K562 (cell line): ENCODE measurements around the gene MRPS24. TPM values are rescaled to one million over a fixed set of nuclear protein-coding genes. Genes with fewer than 3 reads are reported as not detected.
A peak's percentile ranks its signal among the peaks of the same experiment; 100 is the strongest.

Experiments
- CTCF ChIP-seq, 3 experiments: IDR thresholded peaks in 2 of 3; conservative IDR thresholded peaks in 1 of 3; 2 replicates each; pipeline ENCODE4 v1.5.1; 2011 to 2012; ENCODE audit warnings: low read length in 3 of 3, mild to moderate bottlenecking in 3 of 3, control low read depth in 2 of 3, improper control_type of control experiment in 1 of 3, inconsistent platforms in 1 of 3, low read depth in 1 of 3, mixed read lengths in 1 of 3, moderate library complexity in 1 of 3; ENCODE audit not compliant: insufficient read depth in 2 of 3
- HDAC1 ChIP-seq, 2 experiments: fragments of 450-650 bp; IDR thresholded peaks; 2 replicates each; pipeline ENCODE4 v1.6.1; 2016 to 2017; ENCODE audit warnings: inconsistent platforms in 1 of 2, mild to moderate bottlenecking in 1 of 2, moderate library complexity in 1 of 2
- JUN ChIP-seq, 2 experiments: sonication (generic) in 1 of 2; formaldehyde crosslinking in 1 of 2; IDR thresholded peaks; 2 replicates each; pipeline versions ENCODE4 v1.6.1 to v1.8.0; 2012 to 2022; ENCODE audit warnings: borderline replicate concordance in 2 of 2, mild to moderate bottlenecking in 2 of 2, improper control_type of control experiment in 1 of 2, low read depth in 1 of 2, low read length in 1 of 2, missing genetic modification reagents in 1 of 2
- KDM5B ChIP-seq: fragments of 200-600 bp; sonication (generic); IDR thresholded peaks from 2 replicates; pipeline ENCODE4 v1.6.1; 2012; ENCODE audit warnings: low read depth, mild to moderate bottlenecking, moderate library complexity, low read length, control low read depth, inconsistent platforms; ENCODE audit not compliant: insufficient replicate concordance
- KLF13 ChIP-seq: fragments of 450-650 bp; IDR thresholded peaks from 2 replicates; pipeline ENCODE4 v1.6.1; 2016; ENCODE audit warnings: missing genetic modification characterization, low read depth, mild to moderate bottlenecking, missing compliant biosample characterization, moderate library complexity, borderline replicate concordance
- PCBP1 ChIP-seq: fragments of 200-400 bp; formaldehyde crosslinking; IDR thresholded peaks from 2 replicates; pipeline ENCODE4 v1.6.1; 2018; ENCODE audit warnings: mild to moderate bottlenecking, low read depth, low read length; ENCODE audit not compliant: poor library complexity, severe bottlenecking
- PHF20 ChIP-seq: fragments of 450-650 bp; IDR thresholded peaks from 2 replicates; pipeline ENCODE4 v1.6.1; 2018; ENCODE audit not compliant: partially characterized antibody
- PML ChIP-seq: IDR thresholded peaks from 2 replicates; pipeline ENCODE4 v1.6.1; 2012; ENCODE audit warnings: low read length, inconsistent platforms
- SIN3A ChIP-seq, 2 experiments: fragments of 150-350 bp in 1 of 2; IDR thresholded peaks; 2 replicates each; pipeline ENCODE4 v1.6.1; 2011 to 2016; ENCODE audit warnings: borderline replicate concordance in 2 of 2, low read depth in 2 of 2, low read length in 2 of 2, mild to moderate bottlenecking in 2 of 2, moderate library complexity in 2 of 2; ENCODE audit not compliant: control insufficient read depth in 1 of 2
- TGIF2 ChIP-seq: sonication (generic); formaldehyde crosslinking; IDR thresholded peaks from 2 replicates; pipeline ENCODE4 v1.8.1; 2022; ENCODE audit warnings: mild to moderate bottlenecking, missing genetic modification reagents, moderate library complexity
- ZNF212 ChIP-seq: fragments of 450-650 bp; formaldehyde crosslinking; IDR thresholded peaks from 2 replicates; pipeline ENCODE4 v1.4.0; 2020; ENCODE audit warnings: mild to moderate bottlenecking
- polyA plus RNA-seq, 8 experiments: library from polyadenylated mRNA; depleted of rRNA in 4 of 8; stranded (reverse) in 5 of 8; unstranded in 3 of 8; fragments of >200 nt; fragmentation: Nextera tagmentation in 2 of 8; fragmentation: Illumina TruSeq in 1 of 8; extraction: Ambion mirVana in 2 of 8; extraction: Trizol in 1 of 8; gene quantifications; 2 replicates each; pipeline versions ENCODE4 v1.2.1 to v1.2.3, GENCODE V29; 2011 to 2014; ENCODE audit warnings: inconsistent platforms in 1 of 8, missing spikeins in 1 of 8
- total RNA-seq, 7 experiments: library from RNA; depleted of rRNA in 6 of 7; stranded (reverse); fragments of >200 nt in 6 of 7; fragmentation: Illumina TruSeq in 2 of 7; extraction: Trizol in 2 of 7; gene quantifications; 2 replicates each; pipeline versions ENCODE4 v1.2.1 to v1.2.3, GENCODE V29; 2011 to 2021; ENCODE audit warnings: low replicate concordance in 1 of 7
- TF ChIP-seq, protein P1 (sequence below), 2 experiments: fragments of 450-650 bp; IDR thresholded peaks; 2 replicates each; pipeline ENCODE4 v1.6.1; 2016
- TF ChIP-seq, protein P2 (sequence below): sonication (generic); formaldehyde crosslinking; IDR thresholded peaks from 2 replicates; pipeline ENCODE4 v1.9.0; 2022; ENCODE audit warnings: mild to moderate bottlenecking, missing genetic modification reagents
- TF ChIP-seq, protein P3 (sequence below), 2 experiments: fragments of 450-650 bp; conservative IDR thresholded peaks; 2 replicates each; pipeline ENCODE4 v1.6.1; 2017; ENCODE audit warnings: mild to moderate bottlenecking in 2 of 2, moderate library complexity in 2 of 2
- TF ChIP-seq, protein P4 (sequence below), 2 experiments: IDR thresholded peaks; 2 replicates each; pipeline ENCODE4 v1.6.1; 2011; ENCODE audit warnings: borderline replicate concordance in 1 of 2, control low read depth in 1 of 2, low read depth in 1 of 2, low read length in 1 of 2, mild to moderate bottlenecking in 1 of 2, mixed read lengths in 1 of 2, moderate library complexity in 1 of 2; ENCODE audit not compliant: insufficient read depth in 1 of 2, insufficient read length in 1 of 2, poor library complexity in 1 of 2, severe bottlenecking in 1 of 2; ENCODE audit errors: extremely low read depth in 1 of 2

Gene MRPS24
- total and polyA plus RNA-seq, 9 of the 15 experiments (the other 6 are each of a cell fraction or from before 2014, with no cell fraction given) = 51.4 to 214 (median 169) TPM

DNA sequence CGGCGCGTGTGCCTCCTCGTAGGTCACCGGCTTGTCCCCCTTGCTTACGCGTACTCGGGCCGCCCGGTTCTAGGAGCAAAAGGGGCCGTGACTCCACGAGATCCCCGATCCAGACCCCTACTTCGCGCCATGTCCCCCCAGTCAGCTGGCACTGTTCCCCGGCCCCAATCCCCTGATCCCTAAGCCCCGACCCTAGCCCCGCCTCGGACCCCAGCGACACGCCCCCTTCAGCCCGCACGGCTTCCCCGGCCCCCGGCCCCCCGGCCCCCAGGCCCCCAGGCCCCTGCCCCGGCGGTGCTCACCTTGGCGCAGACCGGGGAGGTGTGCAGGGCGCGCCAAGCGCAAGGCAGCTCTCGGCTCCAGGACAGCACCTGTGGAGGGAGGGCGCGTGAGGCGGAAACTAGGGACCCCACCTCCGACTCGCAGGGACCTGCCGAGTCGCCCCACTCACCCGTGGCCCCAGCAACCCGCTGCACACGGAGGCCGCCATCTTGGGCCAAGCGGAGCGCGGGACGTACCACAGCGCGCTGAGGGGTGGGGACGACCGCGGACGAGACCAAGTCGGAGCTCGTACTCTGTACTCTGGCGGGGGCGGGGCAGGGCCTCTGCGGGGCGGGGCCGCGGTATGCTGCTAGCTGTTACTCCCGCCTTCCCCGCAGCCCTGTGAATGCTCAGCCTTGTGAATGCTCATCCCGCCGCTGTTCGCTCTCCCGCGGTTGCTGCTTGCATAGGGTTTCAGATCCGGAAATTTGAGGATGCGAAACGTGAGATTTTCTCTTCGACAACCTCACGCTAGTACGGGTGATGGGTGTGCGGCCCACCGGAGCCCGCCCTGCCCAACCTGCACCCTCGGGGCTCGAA lies at the start of gene MRPS24 (continued):
- TF ChIP-seq, protein P1, sequence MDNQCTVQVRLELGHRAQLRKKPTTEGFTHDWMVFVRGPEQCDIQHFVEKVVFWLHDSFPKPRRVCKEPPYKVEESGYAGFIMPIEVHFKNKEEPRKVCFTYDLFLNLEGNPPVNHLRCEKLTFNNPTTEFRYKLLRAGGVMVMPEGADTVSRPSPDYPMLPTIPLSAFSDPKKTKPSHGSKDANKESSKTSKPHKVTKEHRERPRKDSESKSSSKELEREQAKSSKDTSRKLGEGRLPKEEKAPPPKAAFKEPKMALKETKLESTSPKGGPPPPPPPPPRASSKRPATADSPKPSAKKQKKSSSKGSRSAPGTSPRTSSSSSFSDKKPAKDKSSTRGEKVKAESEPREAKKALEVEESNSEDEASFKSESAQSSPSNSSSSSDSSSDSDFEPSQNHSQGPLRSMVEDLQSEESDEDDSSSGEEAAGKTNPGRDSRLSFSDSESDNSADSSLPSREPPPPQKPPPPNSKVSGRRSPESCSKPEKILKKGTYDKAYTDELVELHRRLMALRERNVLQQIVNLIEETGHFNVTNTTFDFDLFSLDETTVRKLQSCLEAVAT (IDR thresholded peaks at IDR 0.05) = 0 out of 4 replicates have a peak, but pooled peaks of 1 of the 2 experiments have one; percentile 21
- TF ChIP-seq TGIF2 (CRISPR knock-in tag) = no peak
- 0 out of 2 replicates have a peak, but pooled peaks have one; percentile 15 for TF ChIP-seq JUN (IDR thresholded peaks at IDR 0.05; ENCODE audit: borderline replicate concordance, low read depth, low read length)
- TF ChIP-seq JUN (CRISPR knock-in tag; IDR thresholded peaks at IDR 0.05; ENCODE audit: borderline replicate concordance) = no peak
- TF ChIP-seq CTCF (IDR thresholded peaks at IDR 0.05 in 2 of 3, conservative IDR thresholded peaks at IDR 0.05 in 1 of 3; ENCODE audit: insufficient read depth in 2 of 3, low read depth in 1 of 3, low read length in 3 of 3) = 0 out of 6 replicates have a peak, but pooled peaks of 1 of the 3 experiments have one; percentile 9
- TF ChIP-seq PHF20 = peak; percentile 74
- TF ChIP-seq, protein P2, sequence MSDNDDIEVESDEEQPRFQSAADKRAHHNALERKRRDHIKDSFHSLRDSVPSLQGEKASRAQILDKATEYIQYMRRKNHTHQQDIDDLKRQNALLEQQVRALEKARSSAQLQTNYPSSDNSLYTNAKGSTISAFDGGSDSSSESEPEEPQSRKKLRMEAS (CRISPR knock-in tag) = peak; percentile 29
- peak; percentile 93 for TF ChIP-seq KDM5B
- peak; percentile 43 for TF ChIP-seq PCBP1
- TF ChIP-seq, protein P3, sequence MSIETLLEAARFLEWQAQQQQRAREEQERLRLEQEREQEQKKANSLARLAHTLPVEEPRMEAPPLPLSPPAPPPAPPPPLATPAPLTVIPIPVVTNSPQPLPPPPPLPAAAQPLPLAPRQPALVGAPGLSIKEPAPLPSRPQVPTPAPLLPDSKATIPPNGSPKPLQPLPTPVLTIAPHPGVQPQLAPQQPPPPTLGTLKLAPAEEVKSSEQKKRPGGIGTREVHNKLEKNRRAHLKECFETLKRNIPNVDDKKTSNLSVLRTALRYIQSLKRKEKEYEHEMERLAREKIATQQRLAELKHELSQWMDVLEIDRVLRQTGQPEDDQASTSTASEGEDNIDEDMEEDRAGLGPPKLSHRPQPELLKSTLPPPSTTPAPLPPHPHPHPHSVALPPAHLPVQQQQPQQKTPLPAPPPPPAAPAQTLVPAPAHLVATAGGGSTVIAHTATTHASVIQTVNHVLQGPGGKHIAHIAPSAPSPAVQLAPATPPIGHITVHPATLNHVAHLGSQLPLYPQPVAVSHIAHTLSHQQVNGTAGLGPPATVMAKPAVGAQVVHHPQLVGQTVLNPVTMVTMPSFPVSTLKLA (conservative IDR thresholded peaks at IDR 0.05) = peak in 1 of 2 experiments; percentile 5; a peak in 2 of 4 replicates
- TF ChIP-seq HDAC1 (IDR thresholded peaks at IDR 0.05) = peak in 1 of 2 experiments; percentile 77; a peak in 2 of 4 replicates
- 0 out of 2 replicates have a peak, but pooled peaks have one; percentile 8 for TF ChIP-seq KLF13 (tag)
- TF ChIP-seq PML = 0 out of 2 replicates have a peak, but pooled peaks have one; percentile 37
- TF ChIP-seq, protein P4, sequence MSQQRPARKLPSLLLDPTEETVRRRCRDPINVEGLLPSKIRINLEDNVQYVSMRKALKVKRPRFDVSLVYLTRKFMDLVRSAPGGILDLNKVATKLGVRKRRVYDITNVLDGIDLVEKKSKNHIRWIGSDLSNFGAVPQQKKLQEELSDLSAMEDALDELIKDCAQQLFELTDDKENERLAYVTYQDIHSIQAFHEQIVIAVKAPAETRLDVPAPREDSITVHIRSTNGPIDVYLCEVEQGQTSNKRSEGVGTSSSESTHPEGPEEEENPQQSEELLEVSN (IDR thresholded peaks at IDR 0.05; ENCODE audit: borderline replicate concordance in 1 of 2, extremely low read depth in 1 of 2, insufficient read depth in 1 of 2, insufficient read length in 1 of 2, low read depth in 1 of 2, low read length in 1 of 2, poor library complexity in 1 of 2, severe bottlenecking in 1 of 2) = peak; percentile 58 to 85
- peak in 1 of 2 experiments; percentile 33; a peak in 1 of 4 replicates for TF ChIP-seq SIN3A (IDR thresholded peaks at IDR 0.05; ENCODE audit: borderline replicate concordance in 2 of 2, control insufficient read depth in 1 of 2, low read depth in 2 of 2, low read length in 2 of 2)
- TF ChIP-seq ZNF212 = no peak
